ENCODE results near the gene CREB3L2.

- TF ChIP-seq POLR2A (IDR thresholded peaks at IDR 0.05; ENCODE audit: low read depth, low read length) = no peak
- TF ChIP-seq, protein P1, sequence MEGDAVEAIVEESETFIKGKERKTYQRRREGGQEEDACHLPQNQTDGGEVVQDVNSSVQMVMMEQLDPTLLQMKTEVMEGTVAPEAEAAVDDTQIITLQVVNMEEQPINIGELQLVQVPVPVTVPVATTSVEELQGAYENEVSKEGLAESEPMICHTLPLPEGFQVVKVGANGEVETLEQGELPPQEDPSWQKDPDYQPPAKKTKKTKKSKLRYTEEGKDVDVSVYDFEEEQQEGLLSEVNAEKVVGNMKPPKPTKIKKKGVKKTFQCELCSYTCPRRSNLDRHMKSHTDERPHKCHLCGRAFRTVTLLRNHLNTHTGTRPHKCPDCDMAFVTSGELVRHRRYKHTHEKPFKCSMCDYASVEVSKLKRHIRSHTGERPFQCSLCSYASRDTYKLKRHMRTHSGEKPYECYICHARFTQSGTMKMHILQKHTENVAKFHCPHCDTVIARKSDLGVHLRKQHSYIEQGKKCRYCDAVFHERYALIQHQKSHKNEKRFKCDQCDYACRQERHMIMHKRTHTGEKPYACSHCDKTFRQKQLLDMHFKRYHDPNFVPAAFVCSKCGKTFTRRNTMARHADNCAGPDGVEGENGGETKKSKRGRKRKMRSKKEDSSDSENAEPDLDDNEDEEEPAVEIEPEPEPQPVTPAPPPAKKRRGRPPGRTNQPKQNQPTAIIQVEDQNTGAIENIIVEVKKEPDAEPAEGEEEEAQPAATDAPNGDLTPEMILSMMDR (conservative IDR thresholded peaks at IDR 0.05; ENCODE audit: low read depth, low read length) = no peak
- no peak for TF ChIP-seq MXI1 (IDR thresholded peaks at IDR 0.05; ENCODE audit: borderline replicate concordance, low read depth, low read length)
- TF ChIP-seq, protein P2, sequence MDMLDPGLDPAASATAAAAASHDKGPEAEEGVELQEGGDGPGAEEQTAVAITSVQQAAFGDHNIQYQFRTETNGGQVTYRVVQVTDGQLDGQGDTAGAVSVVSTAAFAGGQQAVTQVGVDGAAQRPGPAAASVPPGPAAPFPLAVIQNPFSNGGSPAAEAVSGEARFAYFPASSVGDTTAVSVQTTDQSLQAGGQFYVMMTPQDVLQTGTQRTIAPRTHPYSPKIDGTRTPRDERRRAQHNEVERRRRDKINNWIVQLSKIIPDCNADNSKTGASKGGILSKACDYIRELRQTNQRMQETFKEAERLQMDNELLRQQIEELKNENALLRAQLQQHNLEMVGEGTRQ (IDR thresholded peaks at IDR 0.05; ENCODE audit: low read depth, low read length) = no peak
- TF ChIP-seq MAFK (IDR thresholded peaks at IDR 0.05; ENCODE audit: low read depth, low read length) = no peak
- TF ChIP-seq BHLHE40 (IDR thresholded peaks at IDR 0.05; ENCODE audit: low read depth, low read length) = no peak
- TF ChIP-seq SMC3 (IDR thresholded peaks at IDR 0.05; ENCODE audit: low read depth, low read length) = no peak
- no peak for TF ChIP-seq RAD21 (IDR thresholded peaks at IDR 0.05; ENCODE audit: low read length)
- no peak for TF ChIP-seq FOS (IDR thresholded peaks at IDR 0.05; ENCODE audit: low read depth, low read length)
Observed at GRCh38 chr7:137890449-137890921, 111.4 kb downstream of the CREB3L2 start.
